22Rv1 (cell line): ENCODE results near the gene IL23R.
"Not testable (repeated sequence)": the region's sequence is repeated elsewhere in the genome, so short reads cannot be mapped to it uniquely, and the experiment has no call there.

Source experiments
- H3K27ac ChIP-seq: fragments of 450-650 bp; 2 replicates; pipeline ENCODE4 v1.5.1; 2017
- ZFX ChIP-seq: fragments of 450-650 bp; IDR thresholded peaks from 2 replicates; pipeline ENCODE4 v1.6.1; 2017; ENCODE audit warnings: antibody characterized with exemption, borderline replicate concordance
- TF ChIP-seq, protein P1 (sequence below): fragments of 450-650 bp; IDR thresholded peaks from 2 replicates; pipeline ENCODE4 v1.5.1; 2017; ENCODE audit warnings: mild to moderate bottlenecking

Gene IL23R

GRCh38 chr1:67142931-67143330 is 23.3 kb upstream of the IL23R start:
- H3K27ac ChIP-seq, result no peak overlapping the region
- no peak for TF ChIP-seq ZFX
- TF ChIP-seq, protein P1, sequence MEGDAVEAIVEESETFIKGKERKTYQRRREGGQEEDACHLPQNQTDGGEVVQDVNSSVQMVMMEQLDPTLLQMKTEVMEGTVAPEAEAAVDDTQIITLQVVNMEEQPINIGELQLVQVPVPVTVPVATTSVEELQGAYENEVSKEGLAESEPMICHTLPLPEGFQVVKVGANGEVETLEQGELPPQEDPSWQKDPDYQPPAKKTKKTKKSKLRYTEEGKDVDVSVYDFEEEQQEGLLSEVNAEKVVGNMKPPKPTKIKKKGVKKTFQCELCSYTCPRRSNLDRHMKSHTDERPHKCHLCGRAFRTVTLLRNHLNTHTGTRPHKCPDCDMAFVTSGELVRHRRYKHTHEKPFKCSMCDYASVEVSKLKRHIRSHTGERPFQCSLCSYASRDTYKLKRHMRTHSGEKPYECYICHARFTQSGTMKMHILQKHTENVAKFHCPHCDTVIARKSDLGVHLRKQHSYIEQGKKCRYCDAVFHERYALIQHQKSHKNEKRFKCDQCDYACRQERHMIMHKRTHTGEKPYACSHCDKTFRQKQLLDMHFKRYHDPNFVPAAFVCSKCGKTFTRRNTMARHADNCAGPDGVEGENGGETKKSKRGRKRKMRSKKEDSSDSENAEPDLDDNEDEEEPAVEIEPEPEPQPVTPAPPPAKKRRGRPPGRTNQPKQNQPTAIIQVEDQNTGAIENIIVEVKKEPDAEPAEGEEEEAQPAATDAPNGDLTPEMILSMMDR, result no peak

DNA sequence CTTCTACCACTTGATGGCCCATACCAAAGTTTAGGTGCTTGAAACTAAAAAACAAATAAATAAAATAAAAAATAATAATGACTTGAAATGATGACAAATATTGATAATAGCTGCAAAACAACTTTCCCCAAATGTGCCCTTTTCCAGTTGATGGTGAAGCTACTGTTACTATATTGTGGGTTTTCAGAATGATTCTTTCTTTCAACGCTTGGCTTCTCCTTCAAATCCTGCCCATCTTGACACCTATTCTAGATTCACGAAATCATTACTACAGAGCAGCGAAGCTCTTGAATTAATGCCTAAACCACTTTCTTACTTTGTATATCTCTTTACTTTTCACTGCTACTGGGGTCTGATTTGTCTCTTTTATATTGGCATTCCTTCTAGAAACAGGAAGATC is 22.3 kb upstream of the IL23R start:
- TF ChIP-seq ZFX, result no peak
- TF ChIP-seq, protein P1, result no peak
- H3K27ac ChIP-seq, result no peak overlapping the region

DNA sequence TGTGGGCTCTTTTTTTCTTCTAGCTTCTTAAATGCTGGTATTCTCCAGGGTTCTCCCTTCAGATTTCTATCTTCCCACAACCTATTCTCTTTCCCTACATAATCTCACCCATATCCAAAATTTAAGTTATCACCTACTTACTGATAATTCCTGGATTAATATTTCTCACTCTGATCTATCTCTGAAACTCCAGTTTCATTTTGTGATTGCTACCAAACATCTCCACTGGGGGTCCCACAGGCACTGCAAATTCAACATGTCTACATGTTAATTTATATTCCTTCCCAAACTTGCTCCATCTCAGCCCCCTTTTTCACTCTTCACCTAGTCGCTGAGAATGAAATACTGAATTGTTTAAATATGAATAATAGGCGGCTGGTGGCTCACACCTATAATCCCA is 21.6 kb upstream of the IL23R start:
- TF ChIP-seq, protein P1, result peak; percentile 40
- TF ChIP-seq ZFX, result no peak
- no peak overlapping the region for H3K27ac ChIP-seq

DNA sequence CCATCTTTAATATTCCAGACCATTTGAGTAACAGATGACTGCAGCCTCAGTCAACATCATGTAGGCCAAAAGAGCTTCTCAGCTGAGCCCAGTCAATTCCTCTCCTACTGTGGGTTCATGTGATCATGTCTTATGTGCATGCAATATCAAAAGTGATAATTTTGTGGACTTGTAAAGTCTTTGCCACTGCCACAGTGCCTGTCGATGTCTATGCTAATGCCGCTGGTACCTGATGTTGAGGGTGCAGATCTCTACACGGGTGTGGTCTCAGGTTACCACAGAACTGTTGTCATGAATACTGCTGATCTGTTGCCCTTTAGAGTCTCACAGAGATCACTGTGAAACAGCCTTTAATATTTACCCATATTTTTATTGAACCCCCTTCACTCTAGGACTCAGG is 20.2 kb upstream of the IL23R start:
- no peak overlapping the region for H3K27ac ChIP-seq
- TF ChIP-seq ZFX, result no peak
- TF ChIP-seq, protein P1, result no peak

DNA sequence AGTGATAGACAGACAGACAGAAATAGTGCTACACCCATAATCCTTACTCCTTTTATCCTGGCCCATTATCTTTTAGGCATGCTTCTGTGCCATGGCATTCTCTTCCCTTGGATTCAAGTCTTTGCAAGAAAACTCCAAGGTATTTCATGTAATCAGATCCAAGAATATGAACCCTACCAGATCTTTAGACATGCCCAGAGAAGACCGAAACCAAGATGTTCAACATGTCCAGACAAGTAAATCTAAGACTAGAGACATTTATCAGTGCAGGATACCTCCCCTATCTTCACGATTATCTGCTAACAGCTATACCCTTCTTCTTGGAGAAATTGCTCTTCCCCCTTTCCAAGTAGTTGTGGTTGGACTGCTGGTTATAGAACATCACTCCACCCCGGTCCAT is 19.7 kb upstream of the IL23R start:
- TF ChIP-seq ZFX, result no peak
- TF ChIP-seq, protein P1, result no peak
- H3K27ac ChIP-seq, result no peak overlapping the region

DNA sequence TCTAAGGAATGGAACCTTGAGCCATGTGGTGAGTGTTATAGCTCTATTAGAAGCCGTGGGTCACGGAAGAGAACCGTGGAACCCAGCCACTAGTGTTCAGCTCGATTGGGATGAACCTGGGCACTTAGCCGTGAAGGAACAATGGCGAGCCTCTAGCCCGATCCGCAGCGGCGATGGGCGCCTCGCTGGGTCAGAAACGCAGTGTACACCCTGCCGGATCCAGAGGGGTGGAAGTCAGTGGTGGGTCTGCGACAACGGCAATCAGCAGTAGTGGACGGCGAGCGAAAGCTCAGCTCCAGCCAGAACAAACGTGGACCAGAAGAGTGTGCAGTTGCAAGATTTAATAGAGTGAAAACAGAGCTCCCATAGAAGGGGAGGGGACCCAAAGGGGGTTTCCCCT is 18.3 kb upstream of the IL23R start:
- H3K27ac ChIP-seq, result not testable (repeated sequence)

DNA sequence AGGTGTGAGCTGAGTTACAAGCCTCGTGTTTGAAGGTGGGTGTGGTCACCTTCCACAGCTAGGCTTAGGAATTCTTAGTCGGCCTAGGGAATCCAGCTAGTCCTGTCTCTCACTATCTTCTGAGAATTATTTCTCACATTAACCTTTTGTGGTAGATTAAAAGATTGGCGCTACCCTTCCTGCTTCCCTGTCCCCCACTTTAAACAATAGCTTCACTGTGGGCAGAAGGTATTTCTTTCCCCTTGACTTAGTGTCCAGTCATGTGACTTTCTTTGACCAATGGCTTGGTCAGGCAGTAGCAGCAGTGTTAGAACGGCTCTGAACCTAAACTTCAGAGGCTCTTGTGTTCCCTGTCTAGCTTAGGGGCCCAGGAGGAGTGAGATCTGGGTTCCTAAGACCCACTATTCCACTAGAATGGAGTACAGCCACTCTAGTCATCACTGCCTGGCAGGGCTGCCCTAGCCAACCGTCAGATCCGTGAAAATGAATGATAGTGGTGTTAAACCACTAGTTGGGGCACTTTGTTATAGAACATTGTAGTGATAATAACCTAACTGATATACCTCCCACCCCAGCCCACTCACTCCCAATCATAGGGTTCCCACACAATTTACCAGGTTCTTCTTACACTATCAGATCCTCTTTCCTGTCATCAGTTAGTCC is 17.6 kb upstream of the IL23R start:
- no peak for TF ChIP-seq ZFX
- TF ChIP-seq, protein P1, result no peak
- no peak overlapping the region for H3K27ac ChIP-seq

DNA sequence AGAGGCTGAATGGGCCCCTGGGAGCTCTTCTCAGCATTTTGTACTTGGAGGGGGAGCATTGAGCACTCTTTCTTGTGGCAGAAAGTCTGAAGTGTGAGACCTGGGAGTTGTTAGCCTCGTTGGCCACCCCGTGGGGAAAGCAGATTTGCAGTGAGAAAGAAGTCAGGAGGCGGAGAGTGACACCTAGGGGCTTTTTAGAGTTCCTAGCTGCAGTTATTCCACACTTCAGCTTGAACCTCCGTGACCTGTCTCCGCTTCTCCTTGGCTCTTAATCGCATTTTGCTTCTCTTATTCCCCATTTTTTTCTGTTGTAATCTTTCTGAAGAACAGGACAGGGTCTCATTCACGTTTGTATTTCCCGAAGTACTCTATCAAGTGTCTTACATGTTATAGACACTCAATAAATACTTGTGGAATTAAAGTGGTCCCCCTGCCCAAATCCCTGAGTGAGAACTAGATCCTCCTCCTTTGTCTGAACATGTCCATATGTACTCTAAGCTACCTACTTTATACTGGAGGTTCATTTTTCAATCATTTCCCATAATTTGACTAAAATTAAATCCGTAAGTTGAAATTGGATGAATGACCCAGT is 17.0 kb upstream of the IL23R start:
- H3K27ac ChIP-seq, result no peak overlapping the region
- TF ChIP-seq ZFX, result no peak
- TF ChIP-seq, protein P1, result peak; percentile 86
